H1 (cell line): ENCODE measurements around the gene NUP133. TPM values are rescaled to one million over a fixed set of nuclear protein-coding genes. Genes with fewer than 3 reads are reported as not detected.

Experiments used
- CTCF ChIA-PET: fragments of 300-600 bp; sonication (Branson Sonifier 250); formaldehyde crosslinking; loops from one replicate; lab custom pipeline; 2021; ENCODE audit not compliant: partially characterized antibody; lab: Charles Lee
- POLR2A ChIA-PET: fragments of 300-600 bp; sonication (Branson Sonifier 250); formaldehyde crosslinking; loops from one replicate; lab custom pipeline; 2021; ENCODE audit warnings: inconsistent platforms; ENCODE audit not compliant: partially characterized antibody; lab: Charles Lee
- DNase-seq, 2 experiments: peaks; one replicate each; pipeline versions ENCODE4 v3.0.0 to v3.0.0-alpha.2; 2010 to 2022; ENCODE audit warnings: low spot score in 2 of 2, low read depth in 1 of 2, mixed read lengths in 1 of 2
- FAIRE-seq: peaks from 2 replicates; lab custom pipeline; 2011; peaks lifted over from hg19 to GRCh38; lab: Jason Lieb, UNC
- H2AFZ ChIP-seq: 2 replicates; pipeline ENCODE4 v1.8.1; 2012; ENCODE audit warnings: low read length, inconsistent platforms
- H2AK5ac ChIP-seq: 2 replicates; pipeline ENCODE4 v1.6.1; 2013; ENCODE audit warnings: low read depth, low read length
- H2BK120ac ChIP-seq: replicated peaks from 2 replicates; pipeline ENCODE3; 2013; ENCODE audit warnings: low read depth, low read length, inconsistent platforms
- H2BK12ac ChIP-seq: 2 replicates; pipeline ENCODE4 v1.6.1; 2013; ENCODE audit warnings: low read depth, low read length
- H2BK15ac ChIP-seq: 2 replicates; pipeline ENCODE4 v1.6.1; 2013; ENCODE audit warnings: low read length
- H2BK20ac ChIP-seq: 2 replicates; pipeline ENCODE4 v1.6.1; 2013; ENCODE audit warnings: low read length
- H2BK5ac ChIP-seq: 2 replicates; pipeline ENCODE4 v1.6.1; 2013; ENCODE audit warnings: low read depth, low read length
- H3K14ac ChIP-seq: 2 replicates; pipeline ENCODE4 v1.6.1; 2013; ENCODE audit warnings: inconsistent platforms; ENCODE audit not compliant: insufficient read length
- H3K18ac ChIP-seq: 2 replicates; pipeline ENCODE4 v1.6.1; 2013; ENCODE audit warnings: low read length; ENCODE audit errors: extremely low read depth
- H3K23ac ChIP-seq: 2 replicates; pipeline ENCODE4 v1.6.1; 2013; ENCODE audit warnings: inconsistent platforms; ENCODE audit not compliant: insufficient read length
- H3K23me2 ChIP-seq: 2 replicates; pipeline ENCODE4 v1.6.1; 2013; ENCODE audit warnings: low read depth, low read length
- H3K27ac ChIP-seq: 2 replicates; pipeline ENCODE4 v1.6.1; 2011; ENCODE audit warnings: low read depth, low read length, inconsistent platforms
- H3K27me3 ChIP-seq, 4 experiments: replicated peaks in 1 of 4; 1 replicate in 1 of 4; 2 replicates in 3 of 4; pipeline versions ENCODE4 v1.6.1 to v1.8.1; 2011 to 2013; ENCODE audit warnings: low read length in 3 of 4, mild to moderate bottlenecking in 3 of 4, inconsistent platforms in 2 of 4, mixed read lengths in 2 of 4, moderate library complexity in 1 of 4; ENCODE audit not compliant: control insufficient read depth in 3 of 4, insufficient read depth in 3 of 4; ENCODE audit errors: extremely low read depth in 1 of 4
- H3K36me3 ChIP-seq, 4 experiments: 2 replicates each; pipeline versions ENCODE4 v1.6.1 to v1.8.1; 2011 to 2013; ENCODE audit warnings: mild to moderate bottlenecking in 4 of 4, low read length in 3 of 4, moderate library complexity in 2 of 4, control low read depth in 1 of 4, inconsistent platforms in 1 of 4; ENCODE audit not compliant: insufficient read depth in 4 of 4, control insufficient read depth in 2 of 4
- H3K4ac ChIP-seq: replicated peaks from 2 replicates; pipeline ENCODE3; 2013; ENCODE audit warnings: low read length, low read depth, mixed read lengths, inconsistent platforms; ENCODE audit not compliant: insufficient read length
- H3K4me1 ChIP-seq, 4 experiments: replicated peaks in 1 of 4; 1 replicate in 1 of 4; 2 replicates in 3 of 4; pipeline versions ENCODE4 v1.6.1 to v1.8.1; 2011 to 2013; ENCODE audit warnings: low read length in 3 of 4, inconsistent platforms in 2 of 4, mixed read lengths in 1 of 4; ENCODE audit not compliant: insufficient read depth in 4 of 4, control insufficient read depth in 3 of 4
- H3K4me2 ChIP-seq, 2 experiments: 2 replicates each; pipeline versions ENCODE4 v1.6.1 to v1.8.1; 2011 to 2013; ENCODE audit warnings: low read depth in 2 of 2, low read length in 2 of 2, control low read depth in 1 of 2, inconsistent platforms in 1 of 2, mild to moderate bottlenecking in 1 of 2; ENCODE audit not compliant: insufficient read depth in 1 of 2
- H3K4me3 ChIP-seq, 4 experiments: fragments of 200-600, 300-600 bp in 1 of 4; sonication (generic), shearing (Covaris generic), sonication (Bioruptor Twin) in 1 of 4; 2 replicates each; pipeline versions ENCODE4 v1.5.1 to v1.8.1; 2011 to 2016; ENCODE audit warnings: low read length in 4 of 4, low read depth in 3 of 4, control low read depth in 2 of 4, inconsistent platforms in 2 of 4, mild to moderate bottlenecking in 2 of 4, mixed read lengths in 1 of 4, moderate library complexity in 1 of 4; ENCODE audit not compliant: insufficient read depth in 2 of 4; ENCODE audit errors: extremely low read depth in 1 of 4
- H3K56ac ChIP-seq: replicated peaks from 2 replicates; pipeline ENCODE3; 2013; ENCODE audit warnings: low read depth, mild to moderate bottlenecking, mixed read lengths, low read length, inconsistent platforms; ENCODE audit not compliant: insufficient read length
- H3K79me1 ChIP-seq: 2 replicates; pipeline ENCODE4 v1.6.1; 2013; ENCODE audit warnings: low read depth, low read length, control low read depth
- H3K79me2 ChIP-seq, 2 experiments: 2 replicates each; pipeline versions ENCODE4 v1.6.1 to v1.8.1; 2012 to 2013; ENCODE audit warnings: low read length in 2 of 2, mild to moderate bottlenecking in 2 of 2, inconsistent platforms in 1 of 2; ENCODE audit not compliant: insufficient read depth in 2 of 2, control insufficient read depth in 1 of 2
- H3K9ac ChIP-seq, 4 experiments: replicated peaks in 1 of 4; 1 replicate in 1 of 4; 2 replicates in 3 of 4; pipeline versions ENCODE4 v1.6.1 to v1.8.1; 2011 to 2013; ENCODE audit warnings: low read depth in 3 of 4, low read length in 3 of 4, control low read depth in 2 of 4, mild to moderate bottlenecking in 2 of 4, moderate library complexity in 2 of 4, inconsistent platforms in 1 of 4; ENCODE audit errors: extremely low read depth in 1 of 4
- H3K9me3 ChIP-seq, 2 experiments: 2 replicates each; pipeline versions ENCODE4 v1.6.1 to v1.8.1; 2012 to 2013; ENCODE audit warnings: mild to moderate bottlenecking in 2 of 2, moderate library complexity in 2 of 2, control low read depth in 1 of 2, inconsistent platforms in 1 of 2, low read depth in 1 of 2, low read length in 1 of 2, mixed read lengths in 1 of 2; ENCODE audit not compliant: insufficient read depth in 2 of 2
- H4K20me1 ChIP-seq, 2 experiments: replicated peaks in 1 of 2; 2 replicates each; pipeline versions ENCODE3 to v1.8.1; 2011 to 2013; ENCODE audit warnings: inconsistent platforms in 2 of 2, low read length in 2 of 2, mild to moderate bottlenecking in 1 of 2; ENCODE audit not compliant: insufficient read depth in 2 of 2, control insufficient read depth in 1 of 2
- H4K5ac ChIP-seq: 2 replicates; pipeline ENCODE4 v1.6.1; 2013; ENCODE audit warnings: low read length, low read depth, mixed read lengths, inconsistent platforms; ENCODE audit not compliant: insufficient read length
- H4K8ac ChIP-seq: 2 replicates; pipeline ENCODE4 v1.8.0; 2013; ENCODE audit warnings: mild to moderate bottlenecking, moderate library complexity, low read length, inconsistent platforms; ENCODE audit not compliant: insufficient read depth; ENCODE audit errors: extremely low read depth
- H4K91ac ChIP-seq: replicated peaks from 2 replicates; pipeline ENCODE3; 2013; ENCODE audit warnings: low read length, mixed read lengths, inconsistent platforms; ENCODE audit not compliant: insufficient read length
- ASH2L ChIP-seq: fragments of 200-600, 300-600 bp; sonication (generic); IDR thresholded peaks from one replicate; pipeline ENCODE4 v1.7.1; 2017; ENCODE audit warnings: low read length
- ATF2 ChIP-seq: IDR thresholded peaks from 2 replicates; pipeline ENCODE4 v1.6.1; 2012; ENCODE audit warnings: low read length, inconsistent platforms
- CEBPB ChIP-seq: IDR thresholded peaks from 2 replicates; pipeline ENCODE4 v1.6.1; 2012; ENCODE audit warnings: low read depth, low read length
- CTBP2 ChIP-seq: IDR thresholded peaks from 2 replicates; pipeline ENCODE4 v1.7.0; 2011; ENCODE audit warnings: borderline replicate concordance, mild to moderate bottlenecking, moderate library complexity, mixed read lengths, low read length; ENCODE audit not compliant: insufficient read depth, insufficient read length
- NRF1 ChIP-seq: IDR thresholded peaks from 2 replicates; pipeline ENCODE4 v1.6.1; 2011; ENCODE audit warnings: mild to moderate bottlenecking, low read depth, low read length, improper control_type of control experiment
- POLR2A ChIP-seq, 2 experiments: IDR thresholded peaks; 1 replicate in 1 of 2; 2 replicates in 1 of 2; pipeline ENCODE4 v1.6.1; 2011; ENCODE audit warnings: low read depth in 2 of 2, low read length in 2 of 2, mild to moderate bottlenecking in 2 of 2; ENCODE audit errors: control extremely low read depth in 1 of 2
- RNF2 ChIP-seq: fragments of 200-900, 300-1000 bp; sonication (generic); IDR thresholded peaks from 2 replicates; pipeline ENCODE4 v1.7.1; 2016; ENCODE audit warnings: borderline replicate concordance, low read depth, mild to moderate bottlenecking, antibody characterized with exemption, low read length; ENCODE audit not compliant: poor library complexity, severe bottlenecking; ENCODE audit errors: missing control alignments
- SIRT6 ChIP-seq: IDR thresholded peaks from one replicate; pipeline ENCODE4 v1.7.1; 2012; ENCODE audit warnings: low read length, inconsistent platforms
- TAF1 ChIP-seq: IDR thresholded peaks from 2 replicates; pipeline ENCODE4 v1.6.1; 2011; ENCODE audit warnings: mild to moderate bottlenecking, low read depth, low read length
- TAF7 ChIP-seq: optimal IDR thresholded peaks from 2 replicates; pipeline ENCODE3; 2011; ENCODE audit warnings: low read depth, mild to moderate bottlenecking, inconsistent platforms, low read length, moderate library complexity, borderline replicate concordance
- TBP ChIP-seq: IDR thresholded peaks from 2 replicates; pipeline ENCODE4 v1.6.1; 2011; ENCODE audit warnings: low read depth, low read length, improper control_type of control experiment
- YY1 ChIP-seq: IDR thresholded peaks from 2 replicates; pipeline ENCODE4 v1.6.1; 2011; ENCODE audit warnings: low read depth, mild to moderate bottlenecking, low read length
- WGBS, 2 experiments: shearing (Covaris generic) in 1 of 2; methylation state at CpG; one replicate each; pipeline versions ENCODE4 v1.1.6 to v1.1.7; 2013 to 2015; ENCODE audit warnings: low lambda C conversion rate in 2 of 2, mixed read lengths in 2 of 2, inconsistent platforms in 1 of 2, low coverage in 1 of 2, missing lambda C conversion rate in 1 of 2; ENCODE audit not compliant: insufficient replicate concordance in 2 of 2, insufficient coverage in 1 of 2, insufficient read length in 1 of 2; ENCODE audit errors: extremely low coverage in 1 of 2, missing lambda C conversion rate in 1 of 2; 5-methylcytosine and 5-hydroxymethylcytosine counted together
- polyA plus RNA-seq, 7 experiments: library from polyadenylated mRNA; depleted of rRNA in 3 of 7; stranded (reverse) in 5 of 7; unstranded in 2 of 7; fragments of >200 nt in 5 of 7; fragments of 200-250 nt in 2 of 7; gene quantifications; 1 replicate in 5 of 7; 2 replicates in 1 of 7; 4 replicates in 1 of 7; pipeline versions ENCODE4 v1.2.1 to v1.2.3, GENCODE V29; 2011 to 2013; ENCODE audit warnings: missing spikeins in 2 of 7, mixed read lengths in 2 of 7
- total RNA-seq: library from RNA; stranded (reverse); fragmentation: NEBNext Ultra II Directional; extraction: Animal tissue kit (Norgen Biotek cat#: 25700); gene quantifications from 2 replicates; pipeline ENCODE4 v1.2.1, GENCODE V29; 2021

The NUP133 gene
- total and polyA plus RNA-seq, 2 of the 8 experiments (the other 6 are each of a cell fraction or from before 2014, with no cell fraction given) = 20.6 to 72.1 TPM

GRCh38 chr1:229480495-229480894, 27.6 kb downstream of the NUP133 start:
- H3K36me3 ChIP-seq = peaks cover 3 to 57% (median 21%) of the 10 kb centered on the region in 4 experiments
- CTCF ChIA-PET = interaction anchor here (0.5 to 6.6 kb wide), 7 partner anchors 19 to 224 kb away, joined by 3 to 69 read pairs (median 3); partner anchors contain the start of gene RAB4A

More at GRCh38 chr1:229480495-229480894, 27.6 kb downstream of the NUP133 start:
- no peak for DNase-seq
- 96% methylated on average over 7 of the region's 7 CpGs; no CpG with 5 or more reads in 1 of the 2 experiments for WGBS, 2 experiments
- Histone ChIP-seq H3K79me2 (no peaks in the 10 kb centered on the region), H3K9ac (no peak overlapping the region), H2AK5ac (no peak overlapping the region), H2BK120ac (no peak overlapping the region), H3K14ac (no peak overlapping the region), H3K4me3 (no peak overlapping the region), H3K23ac (no peak overlapping the region), H3K9me3 (no peaks in the 10 kb centered on the region), H4K91ac (no peak overlapping the region), H2BK12ac (no peak overlapping the region), H3K27me3 (no peaks in the 10 kb centered on the region), H2BK5ac (no peak overlapping the region), H3K56ac (no peak overlapping the region), H4K20me1 (no peaks in the 10 kb centered on the region), H3K4ac (no peak overlapping the region), H2BK15ac (no peak overlapping the region), H3K4me2 (no peak overlapping the region), H2BK20ac (no peak overlapping the region), H3K23me2 (no peaks in the 10 kb centered on the region), H4K8ac (no peak overlapping the region), H3K4me1 (no peaks in the 10 kb centered on the region), H2AFZ (no peak overlapping the region), H3K79me1 (no peaks in the 10 kb centered on the region), H4K5ac (no peak overlapping the region), H3K27ac (no peak overlapping the region), H3K18ac (no peak overlapping the region)
- POLR2A ChIA-PET = interaction anchor here (2.0 kb wide), 1 partner anchor 28 kb away, joined by 6 read pairs; the partner anchor contains the start of gene NUP133
- FAIRE-seq = no peak
- TF ChIP-seq ASH2L = no peak
- no peak for TF ChIP-seq NRF1
- no peak for TF ChIP-seq POLR2A (IDR thresholded peaks at IDR 0.05; ENCODE audit: control extremely low read depth in 1 of 2, low read depth in 2 of 2, low read length in 2 of 2)
- no peak for TF ChIP-seq TAF1
- no peak for TF ChIP-seq TBP
- no peak for TF ChIP-seq SIRT6
- no peak for TF ChIP-seq TAF7
- TF ChIP-seq CTBP2 = no peak
- no peak for TF ChIP-seq CEBPB
- TF ChIP-seq ATF2 = no peak
- TF ChIP-seq YY1 = no peak
- TF ChIP-seq RNF2 = no peak
